C4-2B (cell line): Measurements from ENCODE around the gene PHACTR4.

Source experiments
- CTCF ChIP-seq: fragments of 450-650 bp; conservative IDR thresholded peaks from 2 replicates; pipeline ENCODE4 v1.5.1; 2017; ENCODE audit warnings: mild to moderate bottlenecking
- ZFX ChIP-seq: fragments of 450-650 bp; IDR thresholded peaks from 2 replicates; pipeline ENCODE4 v1.6.1; 2017

- TF ChIP-seq CTCF (no peak), ZFX (no peak)
These were observed 32.2 kb downstream of the PHACTR4 start for GRCh38 chr1:28401760-28402159.
